Measurements from ENCODE around the gene SCAI. TPM values are rescaled to one million over a fixed set of nuclear protein-coding genes. Genes with fewer than 3 reads are reported as not detected.

SCAI gene
- total and polyA plus RNA-seq, 2 experiments from 2014 or later = 13.3 to 35.0 TPM

DNA sequence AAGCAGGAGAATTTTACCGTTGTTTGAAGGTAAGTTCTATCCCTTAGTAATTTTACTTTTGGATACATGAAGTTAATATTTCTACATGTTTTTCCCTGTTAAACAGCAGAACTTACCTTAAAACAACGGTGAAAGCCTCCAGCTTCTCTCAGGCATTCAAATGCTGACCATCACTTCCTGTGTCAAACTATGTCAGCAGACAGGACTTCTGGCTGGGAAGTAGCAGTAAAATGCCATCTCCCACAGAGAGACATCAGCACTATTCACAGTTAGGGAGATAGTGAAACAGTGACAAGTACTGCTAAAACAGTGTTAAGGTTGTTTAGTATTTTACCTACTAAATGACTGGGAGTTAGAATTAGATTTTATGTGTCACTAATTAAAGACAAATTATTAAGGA lies 168.2 kb downstream of the SCAI start:
- Histone ChIP-seq H4K20me1 (replicated peaks; ENCODE audit: insufficient read depth) (no peaks in the 10 kb centered on the region), H3K27me3 (ENCODE audit: insufficient read depth) (no peaks in the 10 kb centered on the region), H2AFZ (no peak overlapping the region), H3K9me2 (ENCODE audit: insufficient read depth) (no peaks in the 10 kb centered on the region), H3K36me3 (ENCODE audit: insufficient read depth) (no peaks in the 10 kb centered on the region), H3K4me3 (no peak overlapping the region), H3F3A (replicated peaks; ENCODE audit: low read depth) (no peaks in the 10 kb centered on the region), H3K4me2 (no peak overlapping the region), H3K4me1 (ENCODE audit: insufficient read depth) (no peaks in the 10 kb centered on the region), H3K79me2 (replicated peaks; ENCODE audit: insufficient read depth) (no peaks in the 10 kb centered on the region), H3K27ac (ENCODE audit: low read depth) (no peak overlapping the region; the same call in 1 of the 2 replicates)
- no peak overlapping the region for H3K4me3 Mint-ChIP-seq
- ATAC-seq (peak; percentile 65), DNase-seq (ENCODE audit: low spot score) (peak; percentile 39)
- H3K27me3 Mint-ChIP-seq (ENCODE audit: insufficient read depth, low read depth, poor library complexity) = peaks cover 3% of the 10 kb centered on the region
- peak overlapping the region; percentile 54 for H3K27ac Mint-ChIP-seq
- peaks cover 9% of the 10 kb centered on the region; the same call in 2 of the 3 replicates for H3K4me1 Mint-ChIP-seq
- no peak for TF ChIP-seq JUNB (IDR thresholded peaks at IDR 0.05; ENCODE audit: unreplicated experiment)
- TF ChIP-seq POLR2AphosphoS5 (IDR thresholded peaks at IDR 0.05; ENCODE audit: low read depth) = no peak
- no peak for TF ChIP-seq EZH2 (IDR thresholded peaks at IDR 0.05; ENCODE audit: low read depth, unreplicated experiment)
- TF ChIP-seq, protein P1, sequence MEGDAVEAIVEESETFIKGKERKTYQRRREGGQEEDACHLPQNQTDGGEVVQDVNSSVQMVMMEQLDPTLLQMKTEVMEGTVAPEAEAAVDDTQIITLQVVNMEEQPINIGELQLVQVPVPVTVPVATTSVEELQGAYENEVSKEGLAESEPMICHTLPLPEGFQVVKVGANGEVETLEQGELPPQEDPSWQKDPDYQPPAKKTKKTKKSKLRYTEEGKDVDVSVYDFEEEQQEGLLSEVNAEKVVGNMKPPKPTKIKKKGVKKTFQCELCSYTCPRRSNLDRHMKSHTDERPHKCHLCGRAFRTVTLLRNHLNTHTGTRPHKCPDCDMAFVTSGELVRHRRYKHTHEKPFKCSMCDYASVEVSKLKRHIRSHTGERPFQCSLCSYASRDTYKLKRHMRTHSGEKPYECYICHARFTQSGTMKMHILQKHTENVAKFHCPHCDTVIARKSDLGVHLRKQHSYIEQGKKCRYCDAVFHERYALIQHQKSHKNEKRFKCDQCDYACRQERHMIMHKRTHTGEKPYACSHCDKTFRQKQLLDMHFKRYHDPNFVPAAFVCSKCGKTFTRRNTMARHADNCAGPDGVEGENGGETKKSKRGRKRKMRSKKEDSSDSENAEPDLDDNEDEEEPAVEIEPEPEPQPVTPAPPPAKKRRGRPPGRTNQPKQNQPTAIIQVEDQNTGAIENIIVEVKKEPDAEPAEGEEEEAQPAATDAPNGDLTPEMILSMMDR (conservative IDR thresholded peaks at IDR 0.05; ENCODE audit: low read depth in 2 of 2) = no peak
- no peak for TF ChIP-seq EZH2phosphoT487 (IDR thresholded peaks at IDR 0.05; ENCODE audit: unreplicated experiment)
- no peak for TF ChIP-seq ZNF114 (CRISPR knock-in tag; IDR thresholded peaks at IDR 0.05)
- TF ChIP-seq, protein P2, sequence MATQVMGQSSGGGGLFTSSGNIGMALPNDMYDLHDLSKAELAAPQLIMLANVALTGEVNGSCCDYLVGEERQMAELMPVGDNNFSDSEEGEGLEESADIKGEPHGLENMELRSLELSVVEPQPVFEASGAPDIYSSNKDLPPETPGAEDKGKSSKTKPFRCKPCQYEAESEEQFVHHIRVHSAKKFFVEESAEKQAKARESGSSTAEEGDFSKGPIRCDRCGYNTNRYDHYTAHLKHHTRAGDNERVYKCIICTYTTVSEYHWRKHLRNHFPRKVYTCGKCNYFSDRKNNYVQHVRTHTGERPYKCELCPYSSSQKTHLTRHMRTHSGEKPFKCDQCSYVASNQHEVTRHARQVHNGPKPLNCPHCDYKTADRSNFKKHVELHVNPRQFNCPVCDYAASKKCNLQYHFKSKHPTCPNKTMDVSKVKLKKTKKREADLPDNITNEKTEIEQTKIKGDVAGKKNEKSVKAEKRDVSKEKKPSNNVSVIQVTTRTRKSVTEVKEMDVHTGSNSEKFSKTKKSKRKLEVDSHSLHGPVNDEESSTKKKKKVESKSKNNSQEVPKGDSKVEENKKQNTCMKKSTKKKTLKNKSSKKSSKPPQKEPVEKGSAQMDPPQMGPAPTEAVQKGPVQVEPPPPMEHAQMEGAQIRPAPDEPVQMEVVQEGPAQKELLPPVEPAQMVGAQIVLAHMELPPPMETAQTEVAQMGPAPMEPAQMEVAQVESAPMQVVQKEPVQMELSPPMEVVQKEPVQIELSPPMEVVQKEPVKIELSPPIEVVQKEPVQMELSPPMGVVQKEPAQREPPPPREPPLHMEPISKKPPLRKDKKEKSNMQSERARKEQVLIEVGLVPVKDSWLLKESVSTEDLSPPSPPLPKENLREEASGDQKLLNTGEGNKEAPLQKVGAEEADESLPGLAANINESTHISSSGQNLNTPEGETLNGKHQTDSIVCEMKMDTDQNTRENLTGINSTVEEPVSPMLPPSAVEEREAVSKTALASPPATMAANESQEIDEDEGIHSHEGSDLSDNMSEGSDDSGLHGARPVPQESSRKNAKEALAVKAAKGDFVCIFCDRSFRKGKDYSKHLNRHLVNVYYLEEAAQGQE (IDR thresholded peaks at IDR 0.05; ENCODE audit: unreplicated experiment) = no peak
- no peak for TF ChIP-seq NANOG (IDR thresholded peaks at IDR 0.05; ENCODE audit: borderline replicate concordance)
- TF ChIP-seq CREB1 (CRISPR knock-in tag; IDR thresholded peaks at IDR 0.05; ENCODE audit: low read depth) = no peak
- peaks cover 16% of the 10 kb centered on the region for H3K36me3 Mint-ChIP-seq (ENCODE audit: low read depth)
- H3K9me3 Mint-ChIP-seq = no peaks in the 10 kb centered on the region

GRCh38 chr9:124973807-124974206 lies 169.5 kb downstream of the SCAI start:
- H3K27me3 Mint-ChIP-seq (ENCODE audit: insufficient read depth, low read depth, poor library complexity) = peaks cover under 1% of the 10 kb centered on the region
- H3K36me3 ChIP-seq (ENCODE audit: insufficient read depth) = no peaks in the 10 kb centered on the region
- H3K4me3 Mint-ChIP-seq = no peak overlapping the region
- H3K9me3 Mint-ChIP-seq = no peaks in the 10 kb centered on the region
- H3K4me2 ChIP-seq = no peak overlapping the region
- peaks cover 18% of the 10 kb centered on the region for H3K36me3 Mint-ChIP-seq (ENCODE audit: low read depth)
- H3K27me3 ChIP-seq (ENCODE audit: insufficient read depth) = no peaks in the 10 kb centered on the region
- no peak overlapping the region for H3K4me3 ChIP-seq
- peaks cover 9% of the 10 kb centered on the region; the same call in 2 of the 3 replicates for H3K4me1 Mint-ChIP-seq
- H3K79me2 ChIP-seq (replicated peaks; ENCODE audit: insufficient read depth) = no peaks in the 10 kb centered on the region
- no peaks in the 10 kb centered on the region for H3K4me1 ChIP-seq (ENCODE audit: insufficient read depth)
- no peaks in the 10 kb centered on the region for H3K9me2 ChIP-seq (ENCODE audit: insufficient read depth)
- H3F3A ChIP-seq (replicated peaks; ENCODE audit: low read depth) = no peaks in the 10 kb centered on the region
- no peak for DNase-seq (ENCODE audit: low spot score)
- H3K27ac Mint-ChIP-seq = no peak overlapping the region; the same call in 1 of the 2 replicates
- no peak for ATAC-seq
- H2AFZ ChIP-seq = no peak overlapping the region
- H4K20me1 ChIP-seq (replicated peaks; ENCODE audit: insufficient read depth) = no peaks in the 10 kb centered on the region
- no peak overlapping the region for H3K27ac ChIP-seq (ENCODE audit: low read depth)
- no peak for TF ChIP-seq ZNF114 (CRISPR knock-in tag; IDR thresholded peaks at IDR 0.05)
- TF ChIP-seq EZH2phosphoT487 (IDR thresholded peaks at IDR 0.05; ENCODE audit: unreplicated experiment) = no peak
- TF ChIP-seq STAT1 (IDR thresholded peaks at IDR 0.05; ENCODE audit: unreplicated experiment) = no peak
- no peak for TF ChIP-seq ETS1 (IDR thresholded peaks at IDR 0.05)
- no peak for TF ChIP-seq NANOG (IDR thresholded peaks at IDR 0.05; ENCODE audit: borderline replicate concordance)
- no peak for TF ChIP-seq EZH2 (IDR thresholded peaks at IDR 0.05; ENCODE audit: low read depth, unreplicated experiment)
- TF ChIP-seq POLR2AphosphoS5 (IDR thresholded peaks at IDR 0.05; ENCODE audit: low read depth) = no peak
- no peak for TF ChIP-seq JUNB (IDR thresholded peaks at IDR 0.05; ENCODE audit: unreplicated experiment)
